Measurements from ENCODE around the gene HLA-DQB1.
A peak's percentile ranks its signal among the peaks of the same experiment; 100 is the strongest.
"Not testable (repeated sequence)": the region's sequence is repeated elsewhere in the genome, so short reads cannot be mapped to it uniquely, and the experiment has no call there.

Gene HLA-DQB1

DNA sequence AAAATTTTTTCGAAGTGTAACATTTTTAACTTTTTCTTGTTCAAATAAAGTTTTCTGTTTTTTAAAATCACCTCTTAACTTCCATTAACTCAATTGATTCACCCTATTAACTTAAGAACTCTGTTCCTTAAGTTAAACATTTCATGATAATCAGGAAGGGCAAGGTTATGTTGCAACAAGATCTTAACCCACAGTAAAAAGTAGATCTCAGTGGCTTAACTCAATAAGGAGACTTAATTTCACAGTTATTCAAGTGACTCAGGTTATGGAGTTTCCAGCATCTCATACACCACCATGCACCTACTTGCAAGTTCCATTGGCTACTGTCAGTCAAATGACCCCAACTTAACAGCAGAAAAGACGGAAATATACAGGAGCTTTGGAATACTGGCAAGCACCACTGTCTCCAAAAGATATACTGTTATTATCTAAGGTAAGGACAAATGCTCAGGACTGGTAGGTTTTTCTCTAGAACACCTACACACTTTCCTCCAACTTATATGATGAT, 11.2 kb downstream of the HLA-DQB1 start:
- intact Hi-C loops (cut with micrococcal nuclease), result no loop called here
- H3K4me3 Mint-ChIP-seq, result no peak overlapping the region

GRCh38 chr6:32645047-32645703, 21.3 kb downstream of the HLA-DQB1 start:
- intact Hi-C loops (cut with micrococcal nuclease), result no loop called here
- Mint-ChIP-seq H3K27me3 (no peaks in the 10 kb centered on the region), H3K36me3 (ENCODE audit: low read depth) (peaks cover 51% of the 10 kb centered on the region), H3K4me3 (no peak overlapping the region), H3K9me3 (no peaks in the 10 kb centered on the region), H3K4me1 (ENCODE audit: low read depth) (peaks cover 33% of the 10 kb centered on the region), H3K27ac (peak overlapping the region; percentile 34)

More for the DNA sequence above, 11.2 kb downstream of the HLA-DQB1 start:
- H3K27ac Mint-ChIP-seq, result peak overlapping the region; percentile 34
- peaks cover 37% of the 10 kb centered on the region for H3K36me3 Mint-ChIP-seq (ENCODE audit: low read depth)
- H3K4me1 Mint-ChIP-seq (ENCODE audit: low read depth), result peaks cover 24% of the 10 kb centered on the region
- H3K27me3 Mint-ChIP-seq, result no peaks in the 10 kb centered on the region
- H3K9me3 Mint-ChIP-seq, result no peaks in the 10 kb centered on the region

GRCh38 chr6:32643904-32644303, 22.6 kb downstream of the HLA-DQB1 start:
- peaks cover 64% of the 10 kb centered on the region for H3K36me3 Mint-ChIP-seq (ENCODE audit: low read depth)
- H3K4me1 Mint-ChIP-seq (ENCODE audit: low read depth), result peaks cover 43% of the 10 kb centered on the region
- no peaks in the 10 kb centered on the region for H3K9me3 Mint-ChIP-seq
- no peak overlapping the region for H3K27ac Mint-ChIP-seq
- intact Hi-C loops (cut with micrococcal nuclease), result no loop called here
- no peaks in the 10 kb centered on the region for H3K27me3 Mint-ChIP-seq
- H3K4me3 Mint-ChIP-seq, result no peak overlapping the region

DNA sequence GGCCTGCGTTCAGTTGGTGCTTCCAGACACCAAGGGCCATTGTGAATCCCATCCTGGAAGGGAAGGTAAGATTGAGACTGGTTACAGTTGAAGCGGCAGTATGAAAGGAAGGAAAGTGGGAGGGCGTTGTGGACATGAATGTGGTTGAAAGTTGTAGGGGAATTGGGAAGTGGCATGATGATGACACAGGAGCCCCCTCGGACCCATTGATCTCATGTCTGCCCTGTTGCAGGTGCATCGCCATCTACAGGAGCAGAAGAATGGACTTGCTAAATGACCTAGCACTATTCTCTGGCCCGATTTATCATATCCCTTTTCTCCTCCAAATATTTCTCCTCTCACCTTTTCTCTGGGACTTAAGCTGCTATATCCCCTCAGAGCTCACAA, 23.7 kb downstream of the HLA-DQB1 start:
- Mint-ChIP-seq H3K9me3 (no peaks in the 10 kb centered on the region), H3K27me3 (no peaks in the 10 kb centered on the region), H3K4me1 (ENCODE audit: low read depth) (peaks cover 50% of the 10 kb centered on the region), H3K36me3 (ENCODE audit: low read depth) (peaks cover 72% of the 10 kb centered on the region), H3K4me3 (peak overlapping the region; percentile 65), H3K27ac (peak overlapping the region; percentile 63)
- intact Hi-C loops (cut with micrococcal nuclease), result no loop called here

GRCh38 chr6:32641785-32642719, 24.4 kb downstream of the HLA-DQB1 start:
- intact Hi-C loops (cut with micrococcal nuclease); H3K27me3 Mint-ChIP-seq; H3K9me3 Mint-ChIP-seq: not testable (repeated sequence)
- peaks cover 55% of the 10 kb centered on the region for H3K4me1 Mint-ChIP-seq (ENCODE audit: low read depth)
- peaks cover 78% of the 10 kb centered on the region for H3K36me3 Mint-ChIP-seq (ENCODE audit: low read depth)
- peak overlapping the region; percentile 63 for H3K27ac Mint-ChIP-seq
- peak overlapping the region; percentile 65 for H3K4me3 Mint-ChIP-seq

DNA sequence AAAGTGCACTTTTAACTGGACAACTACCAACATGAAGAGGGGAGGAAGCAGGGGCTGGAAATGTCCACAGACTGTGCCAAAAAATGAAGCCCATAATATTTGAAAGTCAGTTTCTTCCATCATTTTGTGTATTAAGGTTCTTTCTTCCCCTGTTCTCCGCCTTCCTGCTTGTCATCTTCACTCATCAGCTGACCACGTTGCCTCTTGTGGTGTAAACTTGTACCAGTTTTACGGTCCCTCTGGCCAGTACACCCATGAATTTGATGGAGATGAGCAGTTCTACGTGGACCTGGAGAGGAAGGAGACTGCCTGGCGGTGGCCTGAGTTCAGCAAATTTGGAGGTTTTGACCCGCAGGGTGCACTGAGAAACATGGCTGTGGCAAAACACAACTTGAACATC, 25.3 kb downstream of the HLA-DQB1 start:
- Mint-ChIP-seq H3K4me1 (ENCODE audit: low read depth) (peaks cover 56% of the 10 kb centered on the region), H3K4me3 (peak overlapping the region; percentile 57), H3K36me3 (ENCODE audit: low read depth) (peaks cover 79% of the 10 kb centered on the region)

GRCh38 chr6:32639440-32640394, 26.7 kb downstream of the HLA-DQB1 start:
- no peaks in the 10 kb centered on the region for H3K9me3 Mint-ChIP-seq
- H3K27me3 Mint-ChIP-seq, result no peaks in the 10 kb centered on the region
- H3K36me3 Mint-ChIP-seq (ENCODE audit: low read depth), result peaks cover 72% of the 10 kb centered on the region
- H3K27ac Mint-ChIP-seq, result peak overlapping the region; percentile 99
- intact Hi-C loops (cut with micrococcal nuclease), result no loop called here
- peaks cover 65% of the 10 kb centered on the region for H3K4me1 Mint-ChIP-seq (ENCODE audit: low read depth)
- peak overlapping the region; percentile 82 for H3K4me3 Mint-ChIP-seq

More for the DNA sequence above, 25.3 kb downstream of the HLA-DQB1 start:
- Mint-ChIP-seq H3K9me3 (no peaks in the 10 kb centered on the region), H3K27ac (peak overlapping the region; percentile 63), H3K27me3 (no peaks in the 10 kb centered on the region)
- intact Hi-C loops (cut with micrococcal nuclease), result no loop called here

DNA sequence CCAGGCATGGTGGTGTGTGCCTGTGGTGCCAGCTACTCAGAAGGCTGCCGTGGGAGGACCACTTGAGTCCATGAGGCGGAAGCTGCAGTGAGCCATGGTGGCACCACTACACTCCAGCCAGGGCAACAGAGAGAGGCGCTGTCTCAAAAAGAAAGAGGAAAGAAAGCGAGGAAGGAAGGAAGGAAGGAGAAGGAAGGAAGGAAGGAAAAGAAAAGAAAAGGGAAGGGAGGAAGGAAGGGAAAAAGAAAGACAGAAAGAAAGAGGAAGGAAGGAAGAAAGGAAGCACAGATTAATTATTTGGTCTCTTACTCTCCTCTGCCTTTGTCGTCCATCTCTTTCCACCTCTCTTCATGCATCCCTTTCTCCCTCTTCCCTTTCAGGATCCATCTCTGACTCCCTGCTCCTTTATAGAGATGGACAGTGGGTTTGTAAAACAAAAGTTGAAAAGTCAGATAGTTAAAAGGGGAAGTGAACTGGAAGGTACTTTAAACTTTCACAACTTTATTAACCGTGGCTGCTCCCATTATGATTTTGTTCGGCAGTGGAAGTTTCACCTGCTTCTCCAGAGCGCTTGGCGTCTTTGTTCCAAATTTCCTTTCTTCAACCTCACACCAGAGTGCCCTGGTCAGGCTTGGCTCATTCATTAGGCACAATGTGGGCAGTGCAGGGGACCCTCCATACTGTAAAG, 27.8 kb downstream of the HLA-DQB1 start:
- intact Hi-C loops (cut with micrococcal nuclease), result no loop called here
- Mint-ChIP-seq H3K9me3 (no peaks in the 10 kb centered on the region), H3K36me3 (ENCODE audit: low read depth) (peaks cover 63% of the 10 kb centered on the region), H3K4me1 (ENCODE audit: low read depth) (peaks cover 74% of the 10 kb centered on the region), H3K4me3 (peak overlapping the region; percentile 92), H3K27me3 (no peaks in the 10 kb centered on the region), H3K27ac (peak overlapping the region; percentile 99)

DNA sequence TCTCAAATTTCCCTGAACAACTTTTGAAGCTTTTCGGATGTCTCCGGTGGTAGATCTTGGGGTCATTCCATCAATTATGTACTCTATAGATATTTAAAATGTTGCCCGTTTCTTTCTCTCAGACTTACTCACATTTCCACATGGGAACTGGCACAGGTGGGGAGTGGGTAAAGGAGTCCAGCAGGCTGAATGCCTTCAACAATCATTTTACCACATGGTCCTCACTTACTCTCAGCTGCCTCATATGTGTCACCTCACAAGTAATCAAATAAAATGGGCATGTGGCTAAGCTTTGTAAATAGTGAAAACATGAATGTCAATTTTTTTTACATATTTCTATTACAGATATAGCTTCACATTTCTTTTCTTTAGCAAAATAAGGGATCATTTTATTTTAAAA, 28.6 kb downstream of the HLA-DQB1 start:
- Mint-ChIP-seq H3K27ac (peak overlapping the region; percentile 99), H3K9me3 (no peaks in the 10 kb centered on the region), H3K27me3 (no peaks in the 10 kb centered on the region), H3K4me1 (ENCODE audit: low read depth) (peaks cover 72% of the 10 kb centered on the region), H3K4me3 (peak overlapping the region; percentile 56), H3K36me3 (ENCODE audit: low read depth) (peaks cover 55% of the 10 kb centered on the region)
- intact Hi-C loops (cut with micrococcal nuclease), result loop anchor here (1.0 to 2.0 kb wide), 2 partner anchors 15 to 34 kb away; no protein-coding TSS in a partner anchor

DNA sequence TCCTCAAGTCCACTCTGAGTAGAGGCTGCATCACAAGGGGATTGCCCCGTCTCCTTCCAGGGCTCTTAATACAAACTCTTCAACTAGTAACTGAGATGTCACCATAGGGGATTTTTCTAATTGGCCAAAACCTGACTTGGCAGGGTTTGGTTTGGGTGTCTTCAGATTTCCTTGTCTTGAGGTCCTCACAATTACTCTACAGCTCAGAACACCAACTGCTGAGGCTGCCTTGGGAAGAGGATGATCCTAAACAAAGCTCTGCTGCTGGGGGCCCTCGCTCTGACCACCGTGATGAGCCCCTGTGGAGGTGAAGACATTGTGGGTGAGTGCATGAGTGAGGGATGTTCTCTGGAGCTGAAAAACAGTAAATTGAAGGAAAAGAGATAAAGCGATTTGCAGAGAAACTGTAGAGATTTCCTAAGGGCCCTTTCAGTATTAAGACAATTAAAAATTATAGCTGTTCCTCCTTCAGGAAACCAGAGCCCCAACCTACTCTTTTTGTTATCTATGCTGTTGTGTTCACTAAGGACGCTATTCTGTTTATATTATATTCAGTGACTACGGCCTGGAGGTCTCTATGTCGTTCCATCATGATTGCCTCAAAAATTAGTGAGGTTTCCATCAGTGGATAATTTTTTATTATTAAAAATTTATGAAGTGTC, 29.1 kb downstream of the HLA-DQB1 start, which contains the start of gene HLA-DQA1:
TSS of gene HLA-DQA1 (plus strand) at position 188 of the 662 bp plus-strand sequence. CDS start at position 241, 53 bp downstream.
- peaks cover 49% of the 10 kb centered on the region for H3K36me3 Mint-ChIP-seq (ENCODE audit: low read depth)
- intact Hi-C loops (cut with micrococcal nuclease), result loop anchor here (1.0 to 2.0 kb wide), 2 partner anchors 15 to 33 kb away; no protein-coding TSS in a partner anchor
- peaks cover 67% of the 10 kb centered on the region for H3K4me1 Mint-ChIP-seq (ENCODE audit: low read depth)
- no peaks in the 10 kb centered on the region for H3K9me3 Mint-ChIP-seq
- no peaks in the 10 kb centered on the region for H3K27me3 Mint-ChIP-seq
- peak within 1 kb of the TSS; percentile 99 for H3K27ac Mint-ChIP-seq
- peak within 1 kb of the TSS; percentile 99 for H3K4me3 Mint-ChIP-seq

DNA sequence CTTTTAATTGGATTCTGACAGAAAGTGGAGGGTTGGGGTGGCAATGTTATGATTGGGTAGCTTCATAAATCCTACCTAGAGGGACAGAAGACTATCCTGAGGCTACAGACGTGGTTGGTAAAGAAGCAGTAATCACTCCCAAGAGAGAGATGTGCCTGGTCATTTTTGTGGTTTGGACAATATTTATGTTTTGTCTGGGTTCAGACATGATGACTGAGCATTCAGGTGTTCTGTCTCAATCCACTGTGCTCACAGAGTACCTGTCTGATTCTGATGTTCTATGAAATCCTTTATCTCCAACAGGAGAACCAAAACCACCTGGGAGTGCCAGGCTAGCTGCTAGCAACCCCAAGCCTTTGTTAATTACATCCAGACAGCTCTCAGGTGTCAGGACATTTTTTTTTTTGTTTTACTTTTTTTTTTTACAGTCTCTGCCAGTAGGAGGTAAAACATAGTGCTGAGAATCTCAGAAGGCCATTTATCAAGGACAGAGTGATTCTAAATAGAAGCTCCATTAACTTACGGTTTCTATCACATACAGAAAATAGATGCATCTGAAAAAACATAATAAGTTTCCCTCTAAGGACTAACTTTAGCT, 30.8 kb downstream of the HLA-DQB1 start:
- Mint-ChIP-seq H3K27ac (peak overlapping the region; percentile 99), H3K36me3 (ENCODE audit: low read depth) (peaks cover 32% of the 10 kb centered on the region), H3K4me1 (ENCODE audit: low read depth) (peaks cover 49% of the 10 kb centered on the region)

DNA sequence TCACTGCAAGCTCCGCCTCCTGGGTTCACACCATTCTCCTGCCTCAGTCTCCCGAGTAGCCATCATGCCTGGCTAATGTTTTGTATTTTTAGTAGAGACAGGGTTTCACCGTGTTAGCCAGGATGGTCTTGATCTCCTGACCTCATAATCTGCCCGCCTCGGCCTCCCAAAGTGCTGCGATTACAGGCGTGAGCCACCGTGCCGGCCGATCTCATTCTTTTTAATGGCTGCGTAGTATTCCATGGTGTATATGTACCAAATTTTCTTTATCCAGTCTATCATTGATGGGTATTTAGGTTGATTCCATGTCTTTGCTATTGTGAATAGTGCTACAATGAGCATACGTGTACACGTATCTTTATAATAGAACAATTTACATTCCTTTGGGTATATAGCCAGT, 36.7 kb downstream of the HLA-DQB1 start:
- not testable (repeated sequence) for H3K9me3 Mint-ChIP-seq, H3K4me3 Mint-ChIP-seq

More for the DNA sequence above, 30.8 kb downstream of the HLA-DQB1 start:
- H3K4me3 Mint-ChIP-seq, result no peak overlapping the region
- no peaks in the 10 kb centered on the region for H3K9me3 Mint-ChIP-seq
- H3K27me3 Mint-ChIP-seq, result no peaks in the 10 kb centered on the region
- intact Hi-C loops (cut with micrococcal nuclease), result loop anchor here (2.0 kb wide), 1 partner anchor 13 kb away; no protein-coding TSS in a partner anchor

More for the DNA sequence above, 36.7 kb downstream of the HLA-DQB1 start:
- H3K36me3 Mint-ChIP-seq (ENCODE audit: low read depth); H3K27ac Mint-ChIP-seq; H3K27me3 Mint-ChIP-seq; intact Hi-C loops (cut with micrococcal nuclease): not testable (repeated sequence)
- peaks cover 20% of the 10 kb centered on the region for H3K4me1 Mint-ChIP-seq (ENCODE audit: low read depth)

Data from dendritic cell treated with granulocyte-macrophage colony-stimulating factor and Interleukin-4, amounts not matched to agents 40 ng/mL and 50 ng/mL, for 4 days (primary cell).